Ishikawa (cell line): ENCODE results near the gene PRKAR2A.

Experiments used
- CEBPB ChIP-seq: IDR thresholded peaks from 2 replicates; pipeline ENCODE4 v1.6.1; 2012
- CREB1 ChIP-seq: IDR thresholded peaks from 2 replicates; pipeline ENCODE4 v1.6.1; 2012; ENCODE audit warnings: low read depth
- EGR1 ChIP-seq: IDR thresholded peaks from 2 replicates; pipeline ENCODE4 v1.6.1; 2012
- EP300 ChIP-seq: IDR thresholded peaks from 2 replicates; pipeline ENCODE4 v1.6.1; 2012; ENCODE audit warnings: borderline replicate concordance
- FOXM1 ChIP-seq: IDR thresholded peaks from 2 replicates; pipeline ENCODE4 v1.6.1; 2012; ENCODE audit warnings: low read depth, borderline replicate concordance
- NFIC ChIP-seq: IDR thresholded peaks from 2 replicates; pipeline ENCODE4 v1.6.1; 2012
- RAD21 ChIP-seq: IDR thresholded peaks from 2 replicates; pipeline ENCODE4 v1.6.1; 2012; ENCODE audit warnings: low read depth
- REST ChIP-seq: IDR thresholded peaks from 2 replicates; pipeline ENCODE4 v1.6.1; 2012; ENCODE audit warnings: low read depth, mild to moderate bottlenecking
- TAF1 ChIP-seq: IDR thresholded peaks from 2 replicates; pipeline ENCODE4 v1.6.1; 2012; ENCODE audit warnings: low read depth, mild to moderate bottlenecking
- TCF12 ChIP-seq: IDR thresholded peaks from 2 replicates; pipeline ENCODE4 v1.6.1; 2012; ENCODE audit warnings: low read depth
- TEAD4 ChIP-seq: IDR thresholded peaks from 2 replicates; pipeline ENCODE4 v1.6.1; 2012
- YY1 ChIP-seq: IDR thresholded peaks from 2 replicates; pipeline ENCODE4 v1.6.1; 2012; ENCODE audit warnings: low read depth
- ZBTB7A ChIP-seq: IDR thresholded peaks from 2 replicates; pipeline ENCODE4 v1.6.1; 2012; ENCODE audit warnings: low read depth
- TF ChIP-seq, protein P1 (sequence below): IDR thresholded peaks from 2 replicates; pipeline ENCODE4 v1.6.1; 2012
- TF ChIP-seq, protein P2 (sequence below): IDR thresholded peaks from 2 replicates; pipeline ENCODE4 v1.6.1; 2012

Gene PRKAR2A

GRCh38 chr3:48881652-48882114, 34.0 kb upstream of the PRKAR2A start:
- TF ChIP-seq EGR1 (no peak), REST (no peak), CEBPB (no peak), TCF12 (no peak), ZBTB7A (no peak), FOXM1 (no peak), NFIC (no peak), CREB1 (no peak), EP300 (no peak), RAD21 (no peak), YY1 (no peak), TAF1 (no peak), TEAD4 (no peak)
- TF ChIP-seq, protein P1, sequence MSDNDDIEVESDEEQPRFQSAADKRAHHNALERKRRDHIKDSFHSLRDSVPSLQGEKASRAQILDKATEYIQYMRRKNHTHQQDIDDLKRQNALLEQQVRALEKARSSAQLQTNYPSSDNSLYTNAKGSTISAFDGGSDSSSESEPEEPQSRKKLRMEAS, result no peak
- TF ChIP-seq, protein P2, sequence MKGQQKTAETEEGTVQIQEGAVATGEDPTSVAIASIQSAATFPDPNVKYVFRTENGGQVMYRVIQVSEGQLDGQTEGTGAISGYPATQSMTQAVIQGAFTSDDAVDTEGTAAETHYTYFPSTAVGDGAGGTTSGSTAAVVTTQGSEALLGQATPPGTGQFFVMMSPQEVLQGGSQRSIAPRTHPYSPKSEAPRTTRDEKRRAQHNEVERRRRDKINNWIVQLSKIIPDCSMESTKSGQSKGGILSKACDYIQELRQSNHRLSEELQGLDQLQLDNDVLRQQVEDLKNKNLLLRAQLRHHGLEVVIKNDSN, result no peak

GRCh38 chr3:48881006-48881405, 33.3 kb upstream of the PRKAR2A start:
- TF ChIP-seq CREB1, result no peak
- no peak for TF ChIP-seq FOXM1
- TF ChIP-seq TAF1, result no peak
- no peak for TF ChIP-seq YY1
- no peak for TF ChIP-seq EGR1
- no peak for TF ChIP-seq EP300
- TF ChIP-seq NFIC, result no peak
- TF ChIP-seq, protein P1, result no peak
- no peak for TF ChIP-seq RAD21
- no peak for TF ChIP-seq REST
- no peak for TF ChIP-seq TCF12
- TF ChIP-seq ZBTB7A, result no peak
- TF ChIP-seq, protein P2, result no peak

GRCh38 chr3:48879994-48880377, 32.3 kb upstream of the PRKAR2A start:
- TF ChIP-seq REST (no peak), FOXM1 (no peak), TAF1 (no peak)
- TF ChIP-seq, protein P1, result no peak

DNA sequence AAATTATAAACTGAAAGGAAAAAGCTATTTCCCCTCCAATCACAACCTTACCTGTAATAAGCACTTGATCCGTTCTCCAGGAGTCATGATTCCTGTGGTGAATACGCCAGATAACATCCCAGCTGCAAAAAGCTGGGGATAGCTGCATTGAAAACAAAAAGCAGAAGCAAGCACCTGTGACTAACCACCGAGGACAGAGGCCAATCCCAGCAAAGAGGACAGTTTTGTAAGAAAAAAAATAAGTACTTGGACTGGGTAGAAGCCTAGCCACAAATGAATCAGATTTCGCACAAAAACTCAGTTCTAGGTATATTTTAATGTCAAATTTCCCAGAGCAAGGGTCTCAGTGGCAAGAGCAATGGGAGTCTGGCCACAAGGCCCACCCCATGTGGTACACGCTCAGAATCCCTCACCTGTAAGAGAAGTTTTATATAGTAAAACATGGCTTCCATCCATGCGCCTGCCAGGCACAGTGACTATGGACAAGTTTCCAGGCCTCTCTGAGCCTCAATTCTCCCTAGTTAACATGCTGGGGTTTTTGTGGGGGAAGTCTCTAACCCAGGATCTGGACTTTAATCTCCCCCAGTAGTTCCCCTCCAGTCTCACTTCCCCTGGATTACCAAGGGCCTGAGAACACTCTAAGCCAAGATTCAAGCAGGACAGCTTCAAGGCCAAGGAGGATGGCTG, 31.8 kb upstream of the PRKAR2A start:
- TF ChIP-seq RAD21, result no peak

DNA sequence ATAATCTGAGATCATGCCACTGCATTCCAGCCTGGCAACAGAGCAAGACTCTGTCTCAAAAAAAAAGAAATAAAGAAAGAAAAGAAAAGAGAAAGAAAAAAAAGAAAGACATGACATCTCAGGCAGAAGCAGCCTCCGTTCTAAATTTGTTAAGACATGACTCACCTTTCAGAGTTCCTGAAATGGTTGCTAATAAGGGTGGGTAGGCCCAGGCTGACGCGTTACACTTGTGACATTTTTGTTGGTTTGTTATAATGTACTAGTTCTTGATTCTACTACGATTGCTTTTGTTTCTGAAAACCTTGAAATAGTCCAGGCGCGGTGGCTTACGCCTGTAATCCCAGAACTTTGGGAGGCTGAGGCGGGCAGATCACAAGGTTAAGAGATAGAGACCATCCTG, 30.0 kb upstream of the PRKAR2A start:
- no peak for TF ChIP-seq NFIC
- TF ChIP-seq YY1, result no peak
- no peak for TF ChIP-seq EGR1
- no peak for TF ChIP-seq CREB1
- no peak for TF ChIP-seq TEAD4
- TF ChIP-seq TCF12, result no peak
- TF ChIP-seq, protein P1, result no peak
- TF ChIP-seq EP300, result no peak
- no peak for TF ChIP-seq RAD21
- no peak for TF ChIP-seq TAF1
- TF ChIP-seq, protein P2, result no peak
- no peak for TF ChIP-seq REST
- TF ChIP-seq CEBPB, result no peak
- no peak for TF ChIP-seq FOXM1
